ENCODE measurements around the gene NCOA5.

NCOA5 gene

GRCh38 chr20:46020555-46020954 is 69.2 kb downstream of the NCOA5 start:
- DNase-seq (ENCODE audit: low read depth in 1 of 2, low spot score in 1 of 2), result no peak

- no peak for DNase-seq (ENCODE audit: low read depth in 1 of 2, low spot score in 1 of 2)
Observed at GRCh38 chr20:46018611-46019010, 71.2 kb downstream of the NCOA5 start.

- DNase-seq (ENCODE audit: low read depth in 1 of 2, low spot score in 1 of 2), result no peak
Observed at GRCh38 chr20:46018112-46018511, 71.7 kb downstream of the NCOA5 start.

GRCh38 chr20:46017272-46017671 is 72.5 kb downstream of the NCOA5 start:
- DNase-seq (ENCODE audit: low read depth in 1 of 2, low spot score in 1 of 2), result no peak

GRCh38 chr20:46014517-46015396 is 75.0 kb downstream of the NCOA5 start:
- no peak for DNase-seq (ENCODE audit: low read depth in 1 of 2, low spot score in 1 of 2)

- DNase-seq (ENCODE audit: low read depth in 1 of 2, low spot score in 1 of 2), result peak; percentile 37 to 59
Observed at GRCh38 chr20:46013829-46014516, 75.8 kb downstream of the NCOA5 start.

- no peak for DNase-seq (ENCODE audit: low read depth in 1 of 2, low spot score in 1 of 2)
Observed at GRCh38 chr20:46013322-46013828, 76.4 kb downstream of the NCOA5 start.

GRCh38 chr20:46012921-46013320 is 76.8 kb downstream of the NCOA5 start:
- DNase-seq (ENCODE audit: low read depth in 1 of 2, low spot score in 1 of 2), result no peak

GRCh38 chr20:46011631-46012482 is 77.9 kb downstream of the NCOA5 start:
- DNase-seq (ENCODE audit: low read depth in 1 of 2, low spot score in 1 of 2), result no peak
